H1 (cell line): Measurements from ENCODE around the gene WNT5A. TPM values are rescaled to one million over a fixed set of nuclear protein-coding genes. Genes with fewer than 3 reads are reported as not detected.

ENCODE experiments used
- CTCF ChIA-PET: fragments of 300-600 bp; sonication (Branson Sonifier 250); formaldehyde crosslinking; loops from one replicate; lab custom pipeline; 2021; ENCODE audit not compliant: partially characterized antibody; lab: Charles Lee
- POLR2A ChIA-PET: fragments of 300-600 bp; sonication (Branson Sonifier 250); formaldehyde crosslinking; loops from one replicate; lab custom pipeline; 2021; ENCODE audit warnings: inconsistent platforms; ENCODE audit not compliant: partially characterized antibody; lab: Charles Lee
- DNase-seq, 2 experiments: peaks; one replicate each; pipeline versions ENCODE4 v3.0.0 to v3.0.0-alpha.2; 2010 to 2022; ENCODE audit warnings: low spot score in 2 of 2, low read depth in 1 of 2, mixed read lengths in 1 of 2
- FAIRE-seq: peaks from 2 replicates; lab custom pipeline; 2011; peaks lifted over from hg19 to GRCh38; lab: Jason Lieb, UNC
- H2AFZ ChIP-seq: 2 replicates; pipeline ENCODE4 v1.8.1; 2012; ENCODE audit warnings: low read length, inconsistent platforms
- H2AK5ac ChIP-seq: 2 replicates; pipeline ENCODE4 v1.6.1; 2013; ENCODE audit warnings: low read depth, low read length
- H2BK120ac ChIP-seq: replicated peaks from 2 replicates; pipeline ENCODE3; 2013; ENCODE audit warnings: low read depth, low read length, inconsistent platforms
- H2BK12ac ChIP-seq: 2 replicates; pipeline ENCODE4 v1.6.1; 2013; ENCODE audit warnings: low read depth, low read length
- H2BK15ac ChIP-seq: 2 replicates; pipeline ENCODE4 v1.6.1; 2013; ENCODE audit warnings: low read length
- H2BK20ac ChIP-seq: 2 replicates; pipeline ENCODE4 v1.6.1; 2013; ENCODE audit warnings: low read length
- H2BK5ac ChIP-seq: 2 replicates; pipeline ENCODE4 v1.6.1; 2013; ENCODE audit warnings: low read depth, low read length
- H3K14ac ChIP-seq: 2 replicates; pipeline ENCODE4 v1.6.1; 2013; ENCODE audit warnings: inconsistent platforms; ENCODE audit not compliant: insufficient read length
- H3K18ac ChIP-seq: 2 replicates; pipeline ENCODE4 v1.6.1; 2013; ENCODE audit warnings: low read length; ENCODE audit errors: extremely low read depth
- H3K23ac ChIP-seq: 2 replicates; pipeline ENCODE4 v1.6.1; 2013; ENCODE audit warnings: inconsistent platforms; ENCODE audit not compliant: insufficient read length
- H3K23me2 ChIP-seq: 2 replicates; pipeline ENCODE4 v1.6.1; 2013; ENCODE audit warnings: low read depth, low read length
- H3K27ac ChIP-seq: 2 replicates; pipeline ENCODE4 v1.6.1; 2011; ENCODE audit warnings: low read depth, low read length, inconsistent platforms
- H3K27me3 ChIP-seq, 4 experiments: replicated peaks in 1 of 4; 1 replicate in 1 of 4; 2 replicates in 3 of 4; pipeline versions ENCODE4 v1.6.1 to v1.8.1; 2011 to 2013; ENCODE audit warnings: low read length in 3 of 4, mild to moderate bottlenecking in 3 of 4, inconsistent platforms in 2 of 4, mixed read lengths in 2 of 4, moderate library complexity in 1 of 4; ENCODE audit not compliant: control insufficient read depth in 3 of 4, insufficient read depth in 3 of 4; ENCODE audit errors: extremely low read depth in 1 of 4
- H3K36me3 ChIP-seq, 4 experiments: 2 replicates each; pipeline versions ENCODE4 v1.6.1 to v1.8.1; 2011 to 2013; ENCODE audit warnings: mild to moderate bottlenecking in 4 of 4, low read length in 3 of 4, moderate library complexity in 2 of 4, control low read depth in 1 of 4, inconsistent platforms in 1 of 4; ENCODE audit not compliant: insufficient read depth in 4 of 4, control insufficient read depth in 2 of 4
- H3K4ac ChIP-seq: replicated peaks from 2 replicates; pipeline ENCODE3; 2013; ENCODE audit warnings: low read length, low read depth, mixed read lengths, inconsistent platforms; ENCODE audit not compliant: insufficient read length
- H3K4me1 ChIP-seq, 4 experiments: replicated peaks in 1 of 4; 1 replicate in 1 of 4; 2 replicates in 3 of 4; pipeline versions ENCODE4 v1.6.1 to v1.8.1; 2011 to 2013; ENCODE audit warnings: low read length in 3 of 4, inconsistent platforms in 2 of 4, mixed read lengths in 1 of 4; ENCODE audit not compliant: insufficient read depth in 4 of 4, control insufficient read depth in 3 of 4
- H3K4me2 ChIP-seq, 2 experiments: 2 replicates each; pipeline versions ENCODE4 v1.6.1 to v1.8.1; 2011 to 2013; ENCODE audit warnings: low read depth in 2 of 2, low read length in 2 of 2, control low read depth in 1 of 2, inconsistent platforms in 1 of 2, mild to moderate bottlenecking in 1 of 2; ENCODE audit not compliant: insufficient read depth in 1 of 2
- H3K4me3 ChIP-seq, 4 experiments: fragments of 200-600, 300-600 bp in 1 of 4; sonication (generic), shearing (Covaris generic), sonication (Bioruptor Twin) in 1 of 4; 2 replicates each; pipeline versions ENCODE4 v1.5.1 to v1.8.1; 2011 to 2016; ENCODE audit warnings: low read length in 4 of 4, low read depth in 3 of 4, control low read depth in 2 of 4, inconsistent platforms in 2 of 4, mild to moderate bottlenecking in 2 of 4, mixed read lengths in 1 of 4, moderate library complexity in 1 of 4; ENCODE audit not compliant: insufficient read depth in 2 of 4; ENCODE audit errors: extremely low read depth in 1 of 4
- H3K56ac ChIP-seq: replicated peaks from 2 replicates; pipeline ENCODE3; 2013; ENCODE audit warnings: low read depth, mild to moderate bottlenecking, mixed read lengths, low read length, inconsistent platforms; ENCODE audit not compliant: insufficient read length
- H3K79me1 ChIP-seq: 2 replicates; pipeline ENCODE4 v1.6.1; 2013; ENCODE audit warnings: low read depth, low read length, control low read depth
- H3K79me2 ChIP-seq, 2 experiments: 2 replicates each; pipeline versions ENCODE4 v1.6.1 to v1.8.1; 2012 to 2013; ENCODE audit warnings: low read length in 2 of 2, mild to moderate bottlenecking in 2 of 2, inconsistent platforms in 1 of 2; ENCODE audit not compliant: insufficient read depth in 2 of 2, control insufficient read depth in 1 of 2
- H3K9ac ChIP-seq, 4 experiments: replicated peaks in 1 of 4; 1 replicate in 1 of 4; 2 replicates in 3 of 4; pipeline versions ENCODE4 v1.6.1 to v1.8.1; 2011 to 2013; ENCODE audit warnings: low read depth in 3 of 4, low read length in 3 of 4, control low read depth in 2 of 4, mild to moderate bottlenecking in 2 of 4, moderate library complexity in 2 of 4, inconsistent platforms in 1 of 4; ENCODE audit errors: extremely low read depth in 1 of 4
- H3K9me3 ChIP-seq, 2 experiments: 2 replicates each; pipeline versions ENCODE4 v1.6.1 to v1.8.1; 2012 to 2013; ENCODE audit warnings: mild to moderate bottlenecking in 2 of 2, moderate library complexity in 2 of 2, control low read depth in 1 of 2, inconsistent platforms in 1 of 2, low read depth in 1 of 2, low read length in 1 of 2, mixed read lengths in 1 of 2; ENCODE audit not compliant: insufficient read depth in 2 of 2
- H4K20me1 ChIP-seq, 2 experiments: replicated peaks in 1 of 2; 2 replicates each; pipeline versions ENCODE3 to v1.8.1; 2011 to 2013; ENCODE audit warnings: inconsistent platforms in 2 of 2, low read length in 2 of 2, mild to moderate bottlenecking in 1 of 2; ENCODE audit not compliant: insufficient read depth in 2 of 2, control insufficient read depth in 1 of 2
- H4K5ac ChIP-seq: 2 replicates; pipeline ENCODE4 v1.6.1; 2013; ENCODE audit warnings: low read length, low read depth, mixed read lengths, inconsistent platforms; ENCODE audit not compliant: insufficient read length
- H4K8ac ChIP-seq: 2 replicates; pipeline ENCODE4 v1.8.0; 2013; ENCODE audit warnings: mild to moderate bottlenecking, moderate library complexity, low read length, inconsistent platforms; ENCODE audit not compliant: insufficient read depth; ENCODE audit errors: extremely low read depth
- H4K91ac ChIP-seq: replicated peaks from 2 replicates; pipeline ENCODE3; 2013; ENCODE audit warnings: low read length, mixed read lengths, inconsistent platforms; ENCODE audit not compliant: insufficient read length
- BCL11A ChIP-seq, 2 experiments: IDR thresholded peaks; one replicate each; pipeline ENCODE4 v1.6.1; 2011; ENCODE audit warnings: low read depth in 2 of 2, low read length in 2 of 2, mild to moderate bottlenecking in 2 of 2
- EP300 ChIP-seq, 2 experiments: IDR thresholded peaks; 1 replicate in 1 of 2; 2 replicates in 1 of 2; pipeline ENCODE4 v1.6.1; 2011 to 2012; ENCODE audit warnings: low read depth in 2 of 2, low read length in 2 of 2, mild to moderate bottlenecking in 2 of 2, borderline replicate concordance in 1 of 2, inconsistent platforms in 1 of 2, moderate library complexity in 1 of 2
- KDM1A ChIP-seq: fragments of 200-600, 300-600 bp; sonication (generic); IDR thresholded peaks from 2 replicates; pipeline ENCODE4 v1.7.1; 2016; ENCODE audit warnings: mild to moderate bottlenecking, low read length, borderline replicate concordance
- SAP30 ChIP-seq: fragments of 300-600 bp; sonication (generic); IDR thresholded peaks from 2 replicates; pipeline ENCODE4 v1.7.1; 2012; ENCODE audit warnings: low read length, moderate library complexity, mild to moderate bottlenecking, inconsistent platforms; ENCODE audit not compliant: insufficient read depth, insufficient replicate concordance
- SP4 ChIP-seq: IDR thresholded peaks from 2 replicates; pipeline ENCODE4 v1.6.1; 2012; ENCODE audit warnings: low read length, inconsistent platforms
- WGBS, 2 experiments: shearing (Covaris generic) in 1 of 2; methylation state at CpG; one replicate each; pipeline versions ENCODE4 v1.1.6 to v1.1.7; 2013 to 2015; ENCODE audit warnings: low lambda C conversion rate in 2 of 2, mixed read lengths in 2 of 2, inconsistent platforms in 1 of 2, low coverage in 1 of 2, missing lambda C conversion rate in 1 of 2; ENCODE audit not compliant: insufficient replicate concordance in 2 of 2, insufficient coverage in 1 of 2, insufficient read length in 1 of 2; ENCODE audit errors: extremely low coverage in 1 of 2, missing lambda C conversion rate in 1 of 2; 5-methylcytosine and 5-hydroxymethylcytosine counted together
- polyA plus RNA-seq, 7 experiments: library from polyadenylated mRNA; depleted of rRNA in 3 of 7; stranded (reverse) in 5 of 7; unstranded in 2 of 7; fragments of >200 nt in 5 of 7; fragments of 200-250 nt in 2 of 7; gene quantifications; 1 replicate in 5 of 7; 2 replicates in 1 of 7; 4 replicates in 1 of 7; pipeline versions ENCODE4 v1.2.1 to v1.2.3, GENCODE V29; 2011 to 2013; ENCODE audit warnings: missing spikeins in 2 of 7, mixed read lengths in 2 of 7
- total RNA-seq: library from RNA; stranded (reverse); fragmentation: NEBNext Ultra II Directional; extraction: Animal tissue kit (Norgen Biotek cat#: 25700); gene quantifications from 2 replicates; pipeline ENCODE4 v1.2.1, GENCODE V29; 2021

WNT5A gene
- total and polyA plus RNA-seq, 2 of the 8 experiments (the other 6 are each of a cell fraction or from before 2014, with no cell fraction given): 3.9 to 5.6 TPM

DNA sequence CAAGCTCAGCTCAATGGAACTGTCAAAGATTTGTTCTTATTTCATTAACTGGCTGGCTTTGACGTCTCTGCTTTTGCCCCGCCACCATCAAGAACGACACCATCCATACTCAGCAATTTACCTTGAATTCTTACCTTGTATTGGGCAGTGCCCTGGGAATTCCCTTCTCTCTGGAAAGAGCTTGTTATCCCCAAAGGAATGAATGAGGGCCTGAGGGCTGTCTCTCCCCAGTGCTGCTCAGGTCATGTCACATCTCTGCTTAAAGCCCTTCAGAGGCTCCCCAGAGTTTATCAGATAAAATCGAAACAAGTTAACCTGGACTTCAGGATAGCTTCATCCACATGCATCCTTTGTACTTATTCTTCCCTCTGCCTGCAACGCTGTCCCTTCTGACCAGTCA, 5.9 kb upstream of the WNT5A start:
- H3K18ac ChIP-seq: no peak overlapping the region
- no peak overlapping the region for H3K27ac ChIP-seq
- no peak overlapping the region for H3K23ac ChIP-seq
- H2BK120ac ChIP-seq: no peak overlapping the region
- peaks cover 15% of the 10 kb centered on the region for H3K23me2 ChIP-seq
- H3K79me1 ChIP-seq: no peaks in the 10 kb centered on the region
- no peak overlapping the region for H4K8ac ChIP-seq
- H2BK5ac ChIP-seq: no peak overlapping the region
- H3K36me3 ChIP-seq: no peaks in the 10 kb centered on the region
- H4K5ac ChIP-seq: no peak overlapping the region
- H4K20me1 ChIP-seq: no peaks in the 10 kb centered on the region
- H3K4ac ChIP-seq: no peak overlapping the region
- DNase-seq (no peak), FAIRE-seq (no peak)
- no peaks in the 10 kb centered on the region for H3K79me2 ChIP-seq
- no peak for TF ChIP-seq KDM1A
- TF ChIP-seq EP300 (IDR thresholded peaks at IDR 0.05; ENCODE audit: borderline replicate concordance in 1 of 2, low read depth in 2 of 2, low read length in 2 of 2): no peak
- TF ChIP-seq BCL11A (IDR thresholded peaks at IDR 0.05; ENCODE audit: low read depth in 2 of 2, low read length in 2 of 2): no peak
- no peak for TF ChIP-seq SAP30
- TF ChIP-seq SP4: no peak
- H2BK15ac ChIP-seq: no peak overlapping the region
- H2BK12ac ChIP-seq: no peak overlapping the region
- H3K9me3 ChIP-seq: no peaks in the 10 kb centered on the region
- no peak overlapping the region for H3K9ac ChIP-seq
- no peak overlapping the region for H2AFZ ChIP-seq
- H3K14ac ChIP-seq: no peak overlapping the region
- H2BK20ac ChIP-seq: no peak overlapping the region
- H4K91ac ChIP-seq: no peak overlapping the region
- 85% methylated on average over 5 of the region's 5 CpGs; no CpG with 5 or more reads in 1 of the 2 experiments for WGBS, 2 experiments
- CTCF ChIA-PET: interaction anchor here (0.7 to 1.9 kb wide), 9 partner anchors 9 to 495 kb away, joined by 3 to 7 read pairs (median 3); no protein-coding TSS in a partner anchor
- H3K27me3 ChIP-seq: peaks cover 10 to 33% (median 30%) of the 10 kb centered on the region in 4 experiments
- no peak overlapping the region for H3K4me2 ChIP-seq
- H3K4me1 ChIP-seq: peaks cover 8 to 14% (median 11%) of the 10 kb centered on the region in 4 experiments; a peak in 6 of 7 replicates
- no peak overlapping the region for H2AK5ac ChIP-seq
- H3K4me3 ChIP-seq: no peak overlapping the region
- POLR2A ChIA-PET: interaction anchor here (0.6 to 1.6 kb wide), 2 partner anchors 10 to 62 kb away, joined by 3 read pairs; no protein-coding TSS in a partner anchor
- no peak overlapping the region for H3K56ac ChIP-seq
